GM21825 (cell line): ENCODE measurements around the gene DUSP7.

Experiments used
- ATAC-seq: cut with Tn5 transposase; IDR thresholded peaks from one replicate; pipeline ENCODE4 v1.9.1; 2021; ENCODE audit warnings: mild to moderate bottlenecking, moderate library complexity; ENCODE audit not compliant: unreplicated experiment

Gene DUSP7

DNA sequence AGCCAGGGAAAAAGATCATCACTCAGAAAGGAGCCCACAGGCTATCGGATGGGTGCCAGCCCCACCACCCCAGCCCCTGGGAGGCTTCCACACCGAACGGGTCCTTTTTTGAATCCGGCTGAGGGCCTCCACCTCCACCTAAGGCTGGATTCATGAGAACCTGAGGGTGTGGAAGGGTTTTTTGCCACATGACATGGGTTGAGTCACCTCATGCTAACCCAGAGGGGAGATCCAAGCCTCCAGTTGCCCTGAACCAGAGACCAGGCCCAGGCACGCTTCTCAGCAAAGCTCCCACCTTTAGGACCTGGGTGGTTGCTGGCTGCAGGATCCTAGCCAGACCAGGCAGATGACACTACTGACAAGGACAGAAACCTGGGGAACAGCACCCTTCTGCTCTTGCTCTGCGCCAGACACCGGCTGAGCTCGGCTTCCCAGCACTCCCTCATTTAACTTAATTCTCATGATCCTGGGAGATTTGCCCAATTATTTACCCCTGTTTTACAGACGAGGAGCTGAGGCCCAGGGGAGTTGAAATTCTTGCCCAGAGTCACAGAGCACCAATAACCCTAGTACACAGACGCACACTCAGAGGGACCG, 25.6 kb downstream of the DUSP7 start:
- no peak for ATAC-seq

GRCh38 chr3:52029535-52029934, 26.8 kb downstream of the DUSP7 start:
- ATAC-seq, result no peak

GRCh38 chr3:52029053-52029452, 27.3 kb downstream of the DUSP7 start:
- ATAC-seq, result no peak

DNA sequence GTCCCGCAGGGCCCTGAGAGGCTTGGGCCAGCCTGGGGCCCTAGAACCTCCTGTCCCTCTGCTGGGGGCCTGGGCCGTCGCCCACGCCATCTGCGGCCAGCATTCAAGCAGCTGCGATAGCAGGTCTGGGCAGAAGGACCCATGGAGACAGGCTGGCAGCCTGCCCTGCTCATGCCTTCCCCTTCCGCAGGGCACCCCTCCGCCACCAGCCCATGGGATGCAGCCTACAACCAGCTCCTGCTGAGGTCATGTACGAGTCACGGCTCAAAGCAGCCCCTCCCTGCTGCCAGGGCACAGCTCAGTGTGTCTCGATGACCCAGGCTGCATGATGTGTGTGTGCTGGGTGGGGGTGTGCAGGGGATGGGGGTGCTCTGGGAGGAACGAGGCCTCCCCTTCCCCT, 27.8 kb downstream of the DUSP7 start:
- no peak for ATAC-seq

GRCh38 chr3:52026041-52026440, 30.3 kb downstream of the DUSP7 start:
- no peak for ATAC-seq

DNA sequence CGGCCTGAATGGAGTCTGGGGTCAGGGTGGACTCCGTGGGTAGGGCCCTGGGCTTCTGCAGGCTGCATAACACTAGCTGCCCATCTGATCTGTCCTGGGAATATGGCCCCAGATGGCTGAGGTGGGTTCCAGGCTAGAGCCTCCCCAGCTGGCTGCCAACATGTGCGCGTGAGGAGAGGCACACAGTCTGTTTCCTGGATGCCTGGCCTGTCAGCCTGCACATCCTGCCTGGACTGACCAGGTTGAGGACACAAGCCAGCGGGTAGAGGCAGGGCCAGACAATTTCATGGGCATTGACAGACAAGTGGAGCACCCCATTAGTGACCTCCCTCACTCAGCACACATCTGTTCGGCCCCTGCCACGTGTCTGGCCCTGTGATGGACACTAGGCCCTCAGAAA, 30.9 kb downstream of the DUSP7 start:
- ATAC-seq, result no peak

DNA sequence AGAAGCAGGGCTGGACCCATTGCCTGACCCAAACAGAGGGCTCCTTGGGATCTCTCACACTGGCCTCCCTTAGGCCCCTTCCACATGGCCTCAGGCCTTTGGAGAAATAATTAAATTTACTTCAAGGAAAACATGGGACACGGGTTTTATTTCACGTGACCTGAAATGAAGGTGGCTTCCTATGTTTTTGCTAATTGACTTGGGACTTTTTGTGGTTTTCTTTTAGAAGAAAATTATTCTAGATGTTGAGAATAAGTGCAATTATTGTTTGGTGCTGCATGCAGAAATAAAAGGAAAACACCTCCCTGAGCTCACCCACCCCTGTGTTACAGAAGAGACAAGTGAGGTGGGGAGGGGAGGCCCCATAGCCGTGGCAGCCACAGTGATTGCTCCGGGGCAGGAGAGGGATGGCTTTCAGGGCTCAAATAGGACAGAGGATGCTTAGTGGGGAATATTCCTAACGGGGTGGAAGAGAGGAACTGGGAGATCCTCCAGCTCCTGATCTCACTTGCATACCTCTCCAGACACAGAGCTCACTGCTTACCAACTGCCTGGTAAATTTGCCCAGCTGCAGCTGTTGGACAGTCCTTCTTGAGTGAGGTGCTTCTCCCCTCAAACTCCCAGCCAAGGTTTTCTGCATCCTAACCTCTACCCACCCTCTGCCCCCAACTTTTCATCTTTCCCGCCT, 31.5 kb downstream of the DUSP7 start:
- ATAC-seq, result no peak

DNA sequence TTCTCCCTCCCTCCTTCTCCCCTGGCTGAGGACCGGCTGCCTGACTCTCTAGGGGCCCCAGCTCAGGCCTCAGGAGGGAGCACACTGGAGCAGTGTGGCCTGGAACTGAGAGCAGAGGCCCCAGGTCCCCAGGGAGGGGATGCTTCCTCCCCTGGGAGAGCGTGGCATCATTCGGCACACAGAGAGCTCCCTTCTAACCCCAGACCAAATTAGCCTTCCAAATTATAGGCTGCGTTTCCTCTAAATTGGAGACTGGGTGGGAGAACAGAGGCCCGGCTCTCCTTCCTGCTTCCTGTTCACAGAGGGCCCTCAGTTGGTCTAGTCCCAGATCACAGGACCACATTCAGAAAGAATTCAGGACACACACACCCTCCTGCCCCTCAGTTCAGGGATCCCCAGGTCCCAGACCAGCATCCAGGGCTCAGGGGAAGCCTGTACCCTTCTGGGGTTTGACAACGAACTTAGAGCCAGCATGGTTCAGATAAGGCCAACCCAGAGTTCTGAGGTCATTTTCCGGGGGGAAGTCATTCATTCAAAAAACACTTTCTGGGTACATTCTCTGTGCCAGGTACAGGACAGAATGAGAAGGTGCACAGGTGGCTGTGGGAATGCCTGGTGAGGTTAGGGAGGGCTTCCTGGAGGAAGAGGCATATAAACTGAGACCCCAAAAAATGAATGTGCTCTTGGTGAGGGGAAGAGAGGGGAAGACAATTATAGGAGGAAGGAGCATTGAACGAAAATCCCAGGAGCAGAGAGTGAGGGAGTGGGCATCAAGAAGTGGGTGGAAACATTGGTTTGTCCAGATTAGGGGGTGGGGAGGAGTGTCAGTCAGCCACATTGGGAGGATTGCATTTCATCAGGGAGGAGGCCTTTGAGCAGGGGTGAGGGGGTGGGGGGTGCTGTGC, 32.3 kb downstream of the DUSP7 start:
- peak; percentile 64 for ATAC-seq

- ATAC-seq, result no peak
Measured at GRCh38 chr3:52023101-52023770, 33.1 kb downstream of the DUSP7 start.

- no peak for ATAC-seq
Measured at GRCh38 chr3:52022323-52023100, 33.9 kb downstream of the DUSP7 start.

DNA sequence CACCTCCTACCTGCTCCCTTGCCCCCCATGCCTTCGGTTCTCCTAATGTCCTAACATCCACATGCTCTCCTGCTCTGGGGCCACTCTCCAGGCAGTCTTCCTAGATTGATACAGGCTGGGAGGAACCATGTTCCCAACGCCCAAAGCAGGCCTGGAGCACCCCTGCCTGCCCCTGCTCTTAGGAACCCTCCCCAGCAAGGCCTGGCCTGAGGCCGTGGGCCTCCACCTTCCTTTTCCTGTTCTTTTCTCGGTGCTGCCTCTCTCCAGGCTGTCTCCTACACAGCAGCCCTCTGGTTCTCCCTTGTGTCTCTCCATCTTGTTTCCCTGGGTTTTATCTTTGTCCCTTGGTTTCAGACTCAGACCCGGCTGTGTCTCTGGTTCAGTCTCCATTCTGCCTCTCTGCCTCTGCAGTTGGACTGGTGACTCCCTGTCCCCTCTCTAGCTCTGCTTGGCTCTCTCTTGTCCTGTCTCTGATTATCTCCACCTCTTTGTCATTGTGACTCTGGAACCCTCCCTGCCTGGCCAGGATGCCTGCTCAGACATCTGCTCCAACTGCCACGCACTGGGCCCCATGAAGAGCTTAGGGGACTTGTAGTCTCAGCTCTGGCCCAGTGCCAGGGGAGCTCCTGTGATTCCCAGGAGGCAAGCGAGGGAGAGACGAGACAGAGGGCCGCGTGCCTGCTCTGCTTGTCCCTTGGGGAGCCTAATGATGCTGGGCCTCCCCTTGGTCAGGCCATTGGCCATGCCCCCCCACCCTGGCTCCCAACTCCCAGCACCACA, 34.7 kb downstream of the DUSP7 start:
- ATAC-seq, result no peak

DNA sequence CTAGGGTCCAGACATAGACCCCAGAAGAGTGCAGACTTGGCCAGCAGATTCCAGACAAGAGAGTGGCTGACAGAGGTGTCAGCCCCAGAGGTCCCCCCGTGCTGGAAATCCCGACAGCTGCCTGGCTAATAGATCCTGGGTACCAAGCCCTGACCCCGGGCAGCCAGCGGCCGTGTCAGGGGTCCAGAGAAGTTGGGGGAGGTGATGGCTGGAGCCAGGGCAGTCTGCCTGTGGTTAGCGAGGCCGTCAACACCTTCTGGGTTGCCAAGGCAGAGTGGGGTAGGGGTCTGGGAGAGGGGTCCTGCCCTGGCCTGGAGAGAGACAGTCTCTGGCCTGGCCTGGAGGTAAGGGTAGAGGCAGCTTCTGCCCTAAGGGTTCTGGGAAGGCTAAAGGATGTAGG, 35.6 kb downstream of the DUSP7 start:
- no peak for ATAC-seq

DNA sequence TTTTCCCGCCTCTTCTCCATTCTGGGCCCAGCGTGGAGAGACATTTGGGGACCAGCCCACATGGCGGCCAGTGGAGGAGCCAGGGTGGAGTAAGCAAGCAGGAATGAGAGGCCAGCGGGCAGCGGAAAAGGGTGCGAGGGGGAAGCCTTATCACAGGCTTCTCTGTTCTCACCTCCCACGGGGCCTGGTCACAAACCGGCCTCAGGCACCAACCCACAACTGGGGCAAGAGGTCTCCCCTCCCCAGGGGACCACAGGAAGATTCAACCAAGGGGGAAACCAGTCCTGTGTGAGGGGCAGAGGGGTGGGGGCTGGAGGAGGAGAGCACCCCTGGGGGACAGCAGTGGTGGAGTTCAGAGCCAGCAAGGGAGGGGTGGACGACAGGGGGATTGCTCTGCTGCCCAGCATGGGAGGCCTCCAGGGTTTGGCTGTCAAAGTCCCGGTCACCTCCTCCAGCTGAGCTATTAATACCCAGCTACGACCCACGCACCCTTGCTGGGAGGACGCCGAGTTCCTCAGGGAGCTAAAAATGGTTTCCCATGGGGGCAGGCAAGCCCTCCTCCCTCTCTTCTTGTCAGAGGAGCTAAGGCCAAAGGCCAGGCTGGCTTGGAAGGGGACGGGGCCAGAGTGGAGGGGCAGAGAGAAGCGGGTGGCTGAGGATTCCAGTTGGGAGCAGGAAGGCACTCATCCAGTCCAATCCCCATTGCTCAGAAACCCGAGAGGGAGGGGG, 36.9 kb downstream of the DUSP7 start:
- ATAC-seq, result no peak

GRCh38 chr3:52018319-52019000, 37.9 kb downstream of the DUSP7 start:
- ATAC-seq, result no peak

- ATAC-seq, result no peak
Measured at GRCh38 chr3:52017586-52017985, 38.8 kb downstream of the DUSP7 start.

DNA sequence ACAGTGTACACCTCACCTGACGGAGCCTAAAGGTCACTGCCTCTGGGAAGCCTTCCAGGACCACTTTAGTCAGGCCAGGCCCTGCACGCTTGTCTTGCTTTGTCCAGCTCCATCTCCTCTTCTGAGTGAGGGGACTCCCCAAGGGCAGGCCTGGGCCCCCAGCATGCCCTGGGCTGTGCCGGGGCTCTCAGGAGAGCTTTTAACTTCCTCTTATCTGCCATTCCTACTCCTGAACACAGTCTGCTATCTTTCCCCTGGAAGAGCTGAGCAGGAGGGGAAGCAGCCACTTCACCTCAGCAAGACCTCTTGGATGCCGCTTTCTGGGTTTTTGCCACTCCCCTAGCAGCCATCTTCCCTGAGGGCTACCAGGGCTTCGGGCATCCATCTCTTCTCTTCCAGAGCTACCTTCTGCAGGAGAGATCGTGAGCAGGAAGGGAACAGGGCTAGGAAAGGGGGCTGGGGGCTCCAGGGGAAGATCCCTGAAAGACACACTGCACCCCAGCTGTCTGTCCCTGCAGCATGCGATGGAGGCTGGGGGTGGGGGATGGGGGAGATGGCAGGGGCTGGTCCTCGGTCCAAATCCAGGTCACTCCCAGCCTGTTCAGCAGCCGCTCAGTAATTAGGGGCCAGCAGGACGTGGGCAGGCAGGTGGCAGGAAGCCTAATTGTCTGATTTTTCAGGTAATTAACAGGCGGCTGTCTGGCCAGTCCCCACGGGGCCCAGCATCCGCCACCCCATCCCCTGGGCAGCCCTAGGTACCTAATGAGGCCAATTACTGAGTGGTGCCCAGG, 40.7 kb downstream of the DUSP7 start:
- no peak for ATAC-seq

DNA sequence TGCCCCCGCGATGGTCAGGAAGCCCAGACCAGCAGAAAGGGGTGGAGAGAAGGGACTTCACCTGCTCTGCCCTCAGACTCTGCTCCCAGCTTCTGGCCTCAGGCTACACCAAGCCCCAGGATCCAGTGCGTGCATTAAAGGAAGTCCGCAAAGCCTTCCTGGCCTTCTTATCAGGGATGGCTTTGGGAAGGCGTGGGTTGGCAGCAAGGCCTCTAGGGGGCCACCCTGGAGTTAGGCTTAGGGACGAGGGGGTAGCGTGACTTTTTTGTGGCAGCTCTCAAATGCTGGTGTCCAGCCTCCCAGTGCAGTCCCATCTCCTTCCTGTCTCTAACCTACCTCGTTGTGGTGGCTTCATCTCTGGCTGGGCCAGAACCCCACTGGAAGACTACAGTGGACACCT, 41.8 kb downstream of the DUSP7 start:
- ATAC-seq, result no peak
